K562 (cell line): Measurements from ENCODE around the gene CYP4F11. TPM values are rescaled to one million over a fixed set of nuclear protein-coding genes. Genes with fewer than 3 reads are reported as not detected.

Source experiments
- BRD9 ChIP-seq: fragments of 450-650 bp; IDR thresholded peaks from 2 replicates; pipeline ENCODE4 v1.6.1; 2018; ENCODE audit warnings: low read depth; ENCODE audit not compliant: partially characterized antibody
- CTBP1 ChIP-seq: fragments of 450-650 bp; IDR thresholded peaks from 2 replicates; pipeline ENCODE4 v1.6.1; 2016; ENCODE audit warnings: borderline replicate concordance
- NCOA6 ChIP-seq: fragments of 450-650 bp; IDR thresholded peaks from 2 replicates; pipeline ENCODE4 v1.6.1; 2017; ENCODE audit warnings: mild to moderate bottlenecking
- RAD21 ChIP-seq, 2 experiments: fragments of 250-450 bp in 1 of 2; fragments of 450-650 bp in 1 of 2; sonication (Bioruptor Pico) in 1 of 2; formaldehyde crosslinking in 1 of 2; IDR thresholded peaks in 1 of 2; conservative IDR thresholded peaks in 1 of 2; 2 replicates each; pipeline versions ENCODE4 v1.4.0 to v1.8.0; 2020 to 2022; ENCODE audit warnings: mild to moderate bottlenecking in 2 of 2, moderate library complexity in 1 of 2
- TBP ChIP-seq: optimal IDR thresholded peaks from 2 replicates; pipeline ENCODE3; 2011; ENCODE audit warnings: low read depth, low read length, improper control_type of control experiment
- TCF3 ChIP-seq: sonication (generic); formaldehyde crosslinking; IDR thresholded peaks from 2 replicates; pipeline ENCODE4 v1.4.0; 2020; ENCODE audit warnings: mild to moderate bottlenecking, missing genetic modification reagents
- YBX1 ChIP-seq: fragments of 450-650 bp; IDR thresholded peaks from 2 replicates; pipeline ENCODE4 v1.7.1; 2016; ENCODE audit warnings: mild to moderate bottlenecking
- ZNF217 ChIP-seq: sonication (generic); formaldehyde crosslinking; IDR thresholded peaks from 2 replicates; pipeline ENCODE4 v1.8.0; 2022; ENCODE audit warnings: mild to moderate bottlenecking, missing genetic modification reagents
- ZNF696 ChIP-seq: fragments of 250-450 bp; sonication (Bioruptor Pico); conservative IDR thresholded peaks from 2 replicates; pipeline ENCODE4 v1.4.0; 2020; ENCODE audit warnings: mild to moderate bottlenecking, moderate library complexity
- polyA plus RNA-seq, 8 experiments: library from polyadenylated mRNA; depleted of rRNA in 4 of 8; stranded (reverse) in 5 of 8; unstranded in 3 of 8; fragments of >200 nt; fragmentation: Nextera tagmentation in 2 of 8; fragmentation: Illumina TruSeq in 1 of 8; extraction: Ambion mirVana in 2 of 8; extraction: Trizol in 1 of 8; gene quantifications; 2 replicates each; pipeline versions ENCODE4 v1.2.1 to v1.2.3, GENCODE V29; 2011 to 2014; ENCODE audit warnings: inconsistent platforms in 1 of 8, missing spikeins in 1 of 8
- total RNA-seq, 7 experiments: library from RNA; depleted of rRNA in 6 of 7; stranded (reverse); fragments of >200 nt in 6 of 7; fragmentation: Illumina TruSeq in 2 of 7; extraction: Trizol in 2 of 7; gene quantifications; 2 replicates each; pipeline versions ENCODE4 v1.2.1 to v1.2.3, GENCODE V29; 2011 to 2021; ENCODE audit warnings: low replicate concordance in 1 of 7
- TF ChIP-seq, protein P1 (sequence below), 2 experiments: fragments of 450-650 bp; IDR thresholded peaks; 2 replicates each; pipeline ENCODE4 v1.6.1; 2016; ENCODE audit warnings: mild to moderate bottlenecking in 2 of 2, borderline replicate concordance in 1 of 2, low read depth in 1 of 2, moderate library complexity in 1 of 2
- TF ChIP-seq, protein P2 (sequence below): fragments of 450-650 bp; formaldehyde crosslinking; IDR thresholded peaks from 2 replicates; pipeline ENCODE4 v1.4.0; 2020; ENCODE audit warnings: mild to moderate bottlenecking, moderate library complexity
- TF ChIP-seq, protein P3 (sequence below): fragments of 250-450 bp; sonication (Bioruptor Pico); IDR thresholded peaks from 2 replicates; pipeline ENCODE4 v1.4.0; 2020; ENCODE audit warnings: mild to moderate bottlenecking, moderate library complexity
- TF ChIP-seq, protein P4 (sequence below), 2 experiments: fragments of 150-350 bp in 1 of 2; IDR thresholded peaks; 2 replicates each; pipeline ENCODE4 v1.6.1; 2012 to 2016; ENCODE audit warnings: low read depth in 2 of 2, low read length in 2 of 2, mild to moderate bottlenecking in 1 of 2, moderate library complexity in 1 of 2

Gene CYP4F11
- total and polyA plus RNA-seq, 9 of the 15 experiments (the other 6 are each of a cell fraction or from before 2014, with no cell fraction given), result 0.03 TPM; not detected in 8

DNA sequence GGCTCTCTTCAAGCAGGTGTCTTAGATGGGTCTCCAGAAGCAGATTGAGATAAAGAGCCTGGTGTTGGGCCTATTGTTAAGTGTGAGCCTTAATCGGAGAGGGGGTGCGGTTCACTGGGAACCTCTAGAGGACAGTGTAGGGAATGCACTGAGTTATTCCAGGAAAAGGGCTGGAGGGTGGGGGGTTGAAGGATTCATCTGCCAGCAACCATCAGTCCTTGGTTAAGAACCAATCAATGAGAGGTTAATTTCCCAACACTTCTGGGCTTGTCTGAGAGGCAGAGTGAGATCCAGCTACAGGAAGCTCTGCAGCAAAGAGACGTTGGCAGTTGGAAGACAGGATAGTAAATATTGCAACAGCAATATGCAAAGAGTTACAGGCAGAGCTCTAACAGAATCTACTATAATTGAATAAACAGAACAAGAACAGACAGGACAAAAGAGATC is 65.2 kb downstream of the CYP4F11 start (continued):
- TF ChIP-seq, protein P1, sequence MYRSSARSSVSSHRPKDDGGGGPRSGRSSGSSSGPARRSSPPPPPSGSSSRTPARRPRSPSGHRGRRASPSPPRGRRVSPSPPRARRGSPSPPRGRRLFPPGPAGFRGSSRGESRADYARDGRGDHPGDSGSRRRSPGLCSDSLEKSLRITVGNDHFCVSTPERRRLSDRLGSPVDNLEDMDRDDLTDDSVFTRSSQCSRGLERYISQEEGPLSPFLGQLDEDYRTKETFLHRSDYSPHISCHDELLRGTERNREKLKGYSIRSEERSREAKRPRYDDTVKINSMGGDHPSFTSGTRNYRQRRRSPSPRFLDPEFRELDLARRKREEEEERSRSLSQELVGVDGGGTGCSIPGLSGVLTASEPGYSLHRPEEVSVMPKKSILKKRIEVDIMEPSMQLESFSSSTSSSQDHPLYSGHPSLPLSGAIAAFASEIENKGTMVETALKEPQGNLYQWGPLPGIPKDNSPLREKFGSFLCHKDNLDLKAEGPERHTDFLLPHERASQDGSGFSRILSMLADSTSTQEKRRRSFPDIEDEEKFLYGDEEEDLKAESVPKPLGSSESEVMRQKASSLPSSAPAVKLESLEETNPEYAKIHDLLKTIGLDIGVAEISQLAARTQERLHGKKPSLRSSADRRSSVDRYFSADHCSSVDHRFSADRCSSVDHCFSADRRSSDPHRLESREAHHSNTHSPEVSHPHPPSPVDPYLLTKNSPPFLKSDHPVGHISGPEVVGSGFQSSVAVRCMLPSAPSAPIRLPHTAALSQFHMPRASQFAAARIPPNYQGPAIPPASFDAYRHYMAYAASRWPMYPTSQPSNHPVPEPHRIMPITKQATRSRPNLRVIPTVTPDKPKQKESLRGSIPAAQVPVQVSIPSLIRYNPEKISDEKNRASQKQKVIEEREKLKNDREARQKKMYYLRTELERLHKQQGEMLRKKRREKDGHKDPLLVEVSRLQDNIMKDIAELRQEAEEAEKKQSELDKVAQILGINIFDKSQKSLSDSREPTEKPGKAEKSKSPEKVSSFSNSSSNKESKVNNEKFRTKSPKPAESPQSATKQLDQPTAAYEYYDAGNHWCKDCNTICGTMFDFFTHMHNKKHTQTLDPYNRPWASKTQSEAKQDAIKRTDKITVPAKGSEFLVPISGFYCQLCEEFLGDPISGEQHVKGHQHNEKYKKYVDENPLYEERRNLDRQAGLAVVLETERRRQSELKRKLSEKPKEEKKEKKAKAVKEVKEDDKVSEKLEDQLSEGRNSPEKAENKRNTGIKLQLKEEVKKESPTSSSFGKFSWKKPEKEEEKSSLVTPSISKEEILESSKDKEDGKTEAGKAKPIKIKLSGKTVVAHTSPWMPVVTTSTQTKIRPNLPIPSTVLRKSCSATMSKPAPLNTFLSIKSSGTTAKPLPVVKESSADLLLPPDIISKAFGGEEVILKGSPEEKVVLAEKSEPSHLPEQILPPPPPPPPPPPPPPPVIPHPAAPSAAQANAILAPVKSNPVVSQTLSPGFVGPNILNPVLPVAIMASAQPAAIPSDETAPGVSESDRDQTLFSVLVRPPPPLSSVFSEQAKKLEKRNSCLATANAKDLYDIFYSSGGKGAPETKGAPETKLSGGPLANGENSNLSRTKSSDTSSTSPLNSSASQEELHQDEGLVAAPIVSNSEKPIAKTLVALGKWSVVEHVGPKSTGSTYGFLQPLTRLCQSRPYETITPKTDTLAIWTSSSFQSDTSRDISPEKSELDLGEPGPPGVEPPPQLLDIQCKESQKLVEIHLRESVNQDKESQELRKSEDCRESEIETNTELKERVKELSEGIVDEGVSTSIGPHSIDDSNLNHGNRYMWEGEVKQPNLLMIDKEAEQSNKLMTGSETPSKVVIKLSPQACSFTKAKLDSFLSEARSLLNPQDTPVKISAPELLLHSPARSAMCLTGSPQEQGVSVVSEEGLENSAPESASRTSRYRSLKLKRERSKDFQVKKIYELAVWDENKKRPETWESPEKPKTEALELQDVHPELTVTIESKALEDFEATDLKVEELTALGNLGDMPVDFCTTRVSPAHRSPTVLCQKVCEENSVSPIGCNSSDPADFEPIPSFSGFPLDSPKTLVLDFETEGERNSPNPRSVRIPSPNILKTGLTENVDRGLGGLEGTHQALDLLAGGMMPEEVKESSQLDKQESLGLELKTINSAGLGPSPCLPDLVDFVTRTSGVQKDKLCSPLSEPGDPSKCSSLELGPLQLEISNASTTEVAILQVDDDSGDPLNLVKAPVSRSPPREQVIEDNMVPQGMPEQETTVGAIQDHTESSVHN (IDR thresholded peaks at IDR 0.05; ENCODE audit: borderline replicate concordance in 1 of 2, low read depth in 1 of 2), result no peak
- TF ChIP-seq TCF3, result peak; percentile 24; the same call in 1 of the 2 replicates
- TF ChIP-seq, protein P2, sequence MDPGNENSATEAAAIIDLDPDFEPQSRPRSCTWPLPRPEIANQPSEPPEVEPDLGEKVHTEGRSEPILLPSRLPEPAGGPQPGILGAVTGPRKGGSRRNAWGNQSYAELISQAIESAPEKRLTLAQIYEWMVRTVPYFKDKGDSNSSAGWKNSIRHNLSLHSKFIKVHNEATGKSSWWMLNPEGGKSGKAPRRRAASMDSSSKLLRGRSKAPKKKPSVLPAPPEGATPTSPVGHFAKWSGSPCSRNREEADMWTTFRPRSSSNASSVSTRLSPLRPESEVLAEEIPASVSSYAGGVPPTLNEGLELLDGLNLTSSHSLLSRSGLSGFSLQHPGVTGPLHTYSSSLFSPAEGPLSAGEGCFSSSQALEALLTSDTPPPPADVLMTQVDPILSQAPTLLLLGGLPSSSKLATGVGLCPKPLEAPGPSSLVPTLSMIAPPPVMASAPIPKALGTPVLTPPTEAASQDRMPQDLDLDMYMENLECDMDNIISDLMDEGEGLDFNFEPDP, result no peak
- peak; percentile 54; the same call in 1 of the 2 replicates for TF ChIP-seq CTBP1
- no peak for TF ChIP-seq NCOA6
- TF ChIP-seq, protein P3, sequence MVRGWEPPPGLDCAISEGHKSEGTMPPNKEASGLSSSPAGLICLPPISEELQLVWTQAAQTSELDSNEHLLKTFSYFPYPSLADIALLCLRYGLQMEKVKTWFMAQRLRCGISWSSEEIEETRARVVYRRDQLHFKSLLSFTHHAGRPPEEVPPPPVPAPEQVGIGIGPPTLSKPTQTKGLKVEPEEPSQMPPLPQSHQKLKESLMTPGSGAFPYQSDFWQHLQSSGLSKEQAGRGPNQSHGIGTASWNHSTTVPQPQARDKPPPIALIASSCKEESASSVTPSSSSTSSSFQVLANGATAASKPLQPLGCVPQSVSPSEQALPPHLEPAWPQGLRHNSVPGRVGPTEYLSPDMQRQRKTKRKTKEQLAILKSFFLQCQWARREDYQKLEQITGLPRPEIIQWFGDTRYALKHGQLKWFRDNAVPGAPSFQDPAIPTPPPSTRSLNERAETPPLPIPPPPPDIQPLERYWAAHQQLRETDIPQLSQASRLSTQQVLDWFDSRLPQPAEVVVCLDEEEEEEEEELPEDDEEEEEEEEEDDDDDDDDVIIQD, result no peak
- TF ChIP-seq TBP, result no peak
- no peak for TF ChIP-seq ZNF217 (CRISPR knock-in tag)
- TF ChIP-seq, protein P4, sequence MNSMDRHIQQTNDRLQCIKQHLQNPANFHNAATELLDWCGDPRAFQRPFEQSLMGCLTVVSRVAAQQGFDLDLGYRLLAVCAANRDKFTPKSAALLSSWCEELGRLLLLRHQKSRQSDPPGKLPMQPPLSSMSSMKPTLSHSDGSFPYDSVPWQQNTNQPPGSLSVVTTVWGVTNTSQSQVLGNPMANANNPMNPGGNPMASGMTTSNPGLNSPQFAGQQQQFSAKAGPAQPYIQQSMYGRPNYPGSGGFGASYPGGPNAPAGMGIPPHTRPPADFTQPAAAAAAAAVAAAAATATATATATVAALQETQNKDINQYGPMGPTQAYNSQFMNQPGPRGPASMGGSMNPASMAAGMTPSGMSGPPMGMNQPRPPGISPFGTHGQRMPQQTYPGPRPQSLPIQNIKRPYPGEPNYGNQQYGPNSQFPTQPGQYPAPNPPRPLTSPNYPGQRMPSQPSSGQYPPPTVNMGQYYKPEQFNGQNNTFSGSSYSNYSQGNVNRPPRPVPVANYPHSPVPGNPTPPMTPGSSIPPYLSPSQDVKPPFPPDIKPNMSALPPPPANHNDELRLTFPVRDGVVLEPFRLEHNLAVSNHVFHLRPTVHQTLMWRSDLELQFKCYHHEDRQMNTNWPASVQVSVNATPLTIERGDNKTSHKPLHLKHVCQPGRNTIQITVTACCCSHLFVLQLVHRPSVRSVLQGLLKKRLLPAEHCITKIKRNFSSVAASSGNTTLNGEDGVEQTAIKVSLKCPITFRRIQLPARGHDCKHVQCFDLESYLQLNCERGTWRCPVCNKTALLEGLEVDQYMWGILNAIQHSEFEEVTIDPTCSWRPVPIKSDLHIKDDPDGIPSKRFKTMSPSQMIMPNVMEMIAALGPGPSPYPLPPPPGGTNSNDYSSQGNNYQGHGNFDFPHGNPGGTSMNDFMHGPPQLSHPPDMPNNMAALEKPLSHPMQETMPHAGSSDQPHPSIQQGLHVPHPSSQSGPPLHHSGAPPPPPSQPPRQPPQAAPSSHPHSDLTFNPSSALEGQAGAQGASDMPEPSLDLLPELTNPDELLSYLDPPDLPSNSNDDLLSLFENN (IDR thresholded peaks at IDR 0.05; ENCODE audit: low read depth in 2 of 2, low read length in 2 of 2), result no peak
- TF ChIP-seq BRD9, result no peak
- TF ChIP-seq RAD21 (CRISPR knock-in tag; conservative IDR thresholded peaks at IDR 0.05 in 1 of 2, IDR thresholded peaks at IDR 0.05 in 1 of 2), result peak; percentile 86 to 93
- no peak for TF ChIP-seq ZNF696 (CRISPR knock-in tag)
- TF ChIP-seq YBX1, result no peak
